K562 (cell line): ENCODE data around the gene EXOSC9.

Experiments
- ARNT ChIP-seq, 2 experiments: fragments of 450-650 bp; IDR thresholded peaks; 2 replicates each; pipeline ENCODE4 v1.6.1; 2016; ENCODE audit warnings: mild to moderate bottlenecking in 1 of 2
- CEBPB ChIP-seq: fragments of 450-650 bp; IDR thresholded peaks from 2 replicates; pipeline ENCODE4 v1.6.1; 2016; ENCODE audit warnings: missing genetic modification characterization, missing compliant biosample characterization
- ETV1 ChIP-seq: fragments of 450-650 bp; conservative IDR thresholded peaks from 2 replicates; pipeline ENCODE4 v1.6.1; 2016; ENCODE audit warnings: missing genetic modification characterization, control low read depth, low read depth, missing compliant biosample characterization
- MAFK ChIP-seq: IDR thresholded peaks from 2 replicates; pipeline ENCODE4 v1.6.1; 2011; ENCODE audit warnings: low read length, improper control_type of control experiment
- PCBP1 ChIP-seq: fragments of 200-400 bp; formaldehyde crosslinking; IDR thresholded peaks from 2 replicates; pipeline ENCODE4 v1.6.1; 2018; ENCODE audit warnings: mild to moderate bottlenecking, low read depth, low read length; ENCODE audit not compliant: poor library complexity, severe bottlenecking
- PHF8 ChIP-seq: fragments of 200-600 bp; sonication (generic); IDR thresholded peaks from 2 replicates; pipeline ENCODE4 v1.6.1; 2012; ENCODE audit warnings: mixed run types, mild to moderate bottlenecking, inconsistent platforms, low read length, moderate library complexity, borderline replicate concordance
- SRSF7 ChIP-seq: fragments of 200-400 bp; formaldehyde crosslinking; optimal IDR thresholded peaks from 2 replicates; pipeline ENCODE3; 2017; ENCODE audit warnings: mild to moderate bottlenecking, low read depth, low read length
- STAT5B ChIP-seq: fragments of 250-450 bp; sonication (Bioruptor Pico); IDR thresholded peaks from 2 replicates; pipeline ENCODE4 v1.8.0; 2021; ENCODE audit warnings: mild to moderate bottlenecking, inconsistent platforms
- TBL1XR1 ChIP-seq, 2 experiments: IDR thresholded peaks; 2 replicates each; pipeline ENCODE4 v1.6.1; 2012; ENCODE audit warnings: improper control_type of control experiment in 2 of 2, low read length in 2 of 2, mild to moderate bottlenecking in 1 of 2
- ZBTB7A ChIP-seq: IDR thresholded peaks from 2 replicates; pipeline ENCODE4 v1.6.1; 2011; ENCODE audit warnings: low read depth, mild to moderate bottlenecking, low read length, moderate library complexity, borderline replicate concordance; ENCODE audit not compliant: control insufficient read depth
- TF ChIP-seq, protein P1 (sequence below), 3 experiments: IDR thresholded peaks in 2 of 3; conservative IDR thresholded peaks in 1 of 3; 2 replicates each; pipeline ENCODE4 v1.5.1; 2011 to 2012; ENCODE audit warnings: low read length in 3 of 3, mild to moderate bottlenecking in 3 of 3, control low read depth in 2 of 3, improper control_type of control experiment in 1 of 3, inconsistent platforms in 1 of 3, low read depth in 1 of 3, mixed read lengths in 1 of 3, moderate library complexity in 1 of 3; ENCODE audit not compliant: insufficient read depth in 2 of 3
- TF ChIP-seq, protein P2 (sequence below): fragments of 250-450 bp; sonication (Bioruptor Pico); IDR thresholded peaks from 2 replicates; pipeline ENCODE4 v1.4.0; 2020; ENCODE audit warnings: borderline replicate concordance
- TF ChIP-seq, protein P3 (sequence below): sonication (generic); formaldehyde crosslinking; IDR thresholded peaks from 2 replicates; pipeline ENCODE4 v1.8.0; 2022; ENCODE audit warnings: mild to moderate bottlenecking, missing genetic modification reagents, borderline replicate concordance
- TF ChIP-seq, protein P4 (sequence below): sonication (generic); formaldehyde crosslinking; IDR thresholded peaks from 2 replicates; pipeline ENCODE4 v1.9.0; 2022; ENCODE audit warnings: mild to moderate bottlenecking, missing genetic modification reagents

DNA sequence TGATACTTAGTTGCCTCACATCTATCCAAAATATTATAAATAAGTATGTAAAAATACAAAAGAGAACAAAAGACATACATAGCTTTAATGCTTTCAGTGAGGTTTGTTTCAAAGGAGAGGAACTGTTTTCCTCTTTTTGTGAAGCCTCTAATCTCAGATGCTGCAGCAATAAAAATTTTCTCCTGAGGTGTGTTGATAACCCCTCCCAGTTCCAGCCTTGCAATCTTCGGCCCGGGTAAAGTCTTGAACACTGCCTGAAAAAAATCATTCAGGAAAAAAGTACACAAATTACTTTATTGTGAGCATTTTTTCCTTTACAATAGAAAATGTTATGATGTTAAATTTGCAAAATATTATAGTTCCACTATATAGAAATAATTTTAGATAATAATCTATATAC, 60.3 kb downstream of the EXOSC9 start:
- TF ChIP-seq, protein P1, sequence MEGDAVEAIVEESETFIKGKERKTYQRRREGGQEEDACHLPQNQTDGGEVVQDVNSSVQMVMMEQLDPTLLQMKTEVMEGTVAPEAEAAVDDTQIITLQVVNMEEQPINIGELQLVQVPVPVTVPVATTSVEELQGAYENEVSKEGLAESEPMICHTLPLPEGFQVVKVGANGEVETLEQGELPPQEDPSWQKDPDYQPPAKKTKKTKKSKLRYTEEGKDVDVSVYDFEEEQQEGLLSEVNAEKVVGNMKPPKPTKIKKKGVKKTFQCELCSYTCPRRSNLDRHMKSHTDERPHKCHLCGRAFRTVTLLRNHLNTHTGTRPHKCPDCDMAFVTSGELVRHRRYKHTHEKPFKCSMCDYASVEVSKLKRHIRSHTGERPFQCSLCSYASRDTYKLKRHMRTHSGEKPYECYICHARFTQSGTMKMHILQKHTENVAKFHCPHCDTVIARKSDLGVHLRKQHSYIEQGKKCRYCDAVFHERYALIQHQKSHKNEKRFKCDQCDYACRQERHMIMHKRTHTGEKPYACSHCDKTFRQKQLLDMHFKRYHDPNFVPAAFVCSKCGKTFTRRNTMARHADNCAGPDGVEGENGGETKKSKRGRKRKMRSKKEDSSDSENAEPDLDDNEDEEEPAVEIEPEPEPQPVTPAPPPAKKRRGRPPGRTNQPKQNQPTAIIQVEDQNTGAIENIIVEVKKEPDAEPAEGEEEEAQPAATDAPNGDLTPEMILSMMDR (IDR thresholded peaks at IDR 0.05 in 2 of 3, conservative IDR thresholded peaks at IDR 0.05 in 1 of 3; ENCODE audit: insufficient read depth in 2 of 3, low read depth in 1 of 3, low read length in 3 of 3), result no peak
- TF ChIP-seq ETV1 (tag), result no peak
- no peak for TF ChIP-seq PHF8
- no peak for TF ChIP-seq PCBP1
- TF ChIP-seq STAT5B, result no peak
- no peak for TF ChIP-seq SRSF7
- TF ChIP-seq, protein P2, sequence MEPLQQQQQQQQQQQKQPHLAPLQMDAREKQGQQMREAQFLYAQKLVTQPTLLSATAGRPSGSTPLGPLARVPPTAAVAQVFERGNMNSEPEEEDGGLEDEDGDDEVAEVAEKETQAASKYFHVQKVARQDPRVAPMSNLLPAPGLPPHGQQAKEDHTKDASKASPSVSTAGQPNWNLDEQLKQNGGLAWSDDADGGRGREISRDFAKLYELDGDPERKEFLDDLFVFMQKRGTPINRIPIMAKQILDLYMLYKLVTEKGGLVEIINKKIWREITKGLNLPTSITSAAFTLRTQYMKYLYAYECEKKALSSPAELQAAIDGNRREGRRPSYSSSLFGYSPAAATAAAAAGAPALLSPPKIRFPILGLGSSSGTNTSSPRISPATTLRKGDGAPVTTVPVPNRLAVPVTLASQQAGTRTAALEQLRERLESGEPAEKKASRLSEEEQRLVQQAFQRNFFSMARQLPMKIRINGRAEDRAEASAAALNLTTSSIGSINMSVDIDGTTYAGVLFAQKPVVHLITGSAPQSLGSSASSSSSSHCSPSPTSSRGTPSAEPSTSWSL (CRISPR knock-in tag), result no peak
- TF ChIP-seq, protein P3, sequence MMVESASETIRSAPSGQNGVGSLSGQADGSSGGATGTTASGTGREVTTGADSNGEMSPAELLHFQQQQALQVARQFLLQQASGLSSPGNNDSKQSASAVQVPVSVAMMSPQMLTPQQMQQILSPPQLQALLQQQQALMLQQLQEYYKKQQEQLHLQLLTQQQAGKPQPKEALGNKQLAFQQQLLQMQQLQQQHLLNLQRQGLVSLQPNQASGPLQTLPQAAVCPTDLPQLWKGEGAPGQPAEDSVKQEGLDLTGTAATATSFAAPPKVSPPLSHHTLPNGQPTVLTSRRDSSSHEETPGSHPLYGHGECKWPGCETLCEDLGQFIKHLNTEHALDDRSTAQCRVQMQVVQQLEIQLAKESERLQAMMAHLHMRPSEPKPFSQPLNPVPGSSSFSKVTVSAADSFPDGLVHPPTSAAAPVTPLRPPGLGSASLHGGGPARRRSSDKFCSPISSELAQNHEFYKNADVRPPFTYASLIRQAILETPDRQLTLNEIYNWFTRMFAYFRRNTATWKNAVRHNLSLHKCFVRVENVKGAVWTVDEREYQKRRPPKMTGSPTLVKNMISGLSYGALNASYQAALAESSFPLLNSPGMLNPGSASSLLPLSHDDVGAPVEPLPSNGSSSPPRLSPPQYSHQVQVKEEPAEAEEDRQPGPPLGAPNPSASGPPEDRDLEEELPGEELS (CRISPR knock-in tag), result no peak
- no peak for TF ChIP-seq ZBTB7A
- TF ChIP-seq MAFK, result no peak
- TF ChIP-seq TBL1XR1 (IDR thresholded peaks at IDR 0.05; ENCODE audit: low read length in 2 of 2), result no peak
- no peak for TF ChIP-seq CEBPB (tag)
- TF ChIP-seq, protein P4, sequence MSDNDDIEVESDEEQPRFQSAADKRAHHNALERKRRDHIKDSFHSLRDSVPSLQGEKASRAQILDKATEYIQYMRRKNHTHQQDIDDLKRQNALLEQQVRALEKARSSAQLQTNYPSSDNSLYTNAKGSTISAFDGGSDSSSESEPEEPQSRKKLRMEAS (CRISPR knock-in tag), result no peak
- no peak for TF ChIP-seq ARNT (IDR thresholded peaks at IDR 0.05)
